ENCODE measurements around the gene GRID1.

Gene GRID1

GRCh38 chr10:85961479-85962067, 405.0 kb downstream of the GRID1 start:
- H2AFZ ChIP-seq (ENCODE audit: low read length), result no peak overlapping the region
- no peaks in the 10 kb centered on the region for H3K4me1 ChIP-seq (ENCODE audit: insufficient read depth, low read length, severe bottlenecking)
- no peaks in the 10 kb centered on the region for H4K20me1 ChIP-seq (ENCODE audit: insufficient read depth, low read length)
- TF ChIP-seq EZH2 (IDR thresholded peaks at IDR 0.05; ENCODE audit: borderline replicate concordance, low read length) (no peak), CTCF (IDR thresholded peaks at IDR 0.05; ENCODE audit: low read length) (no peak)
- no peaks in the 10 kb centered on the region for H3K9me2 ChIP-seq (ENCODE audit: low read depth, low read length)
- no peak overlapping the region for H3K27ac ChIP-seq (ENCODE audit: low read depth, low read length, poor library complexity, severe bottlenecking)
- no peaks in the 10 kb centered on the region for H3F3A ChIP-seq (ENCODE audit: insufficient read depth, low read length)
- no peak overlapping the region for H3K4me2 ChIP-seq (ENCODE audit: low read length)
- no peaks in the 10 kb centered on the region for H3K79me2 ChIP-seq (ENCODE audit: insufficient read depth, low read length)
- H3K36me3 ChIP-seq (ENCODE audit: insufficient read depth, low read length), result no peaks in the 10 kb centered on the region
- H3K9ac ChIP-seq (ENCODE audit: low read length), result no peak overlapping the region
- H3K27me3 ChIP-seq (ENCODE audit: insufficient read depth, low read length), result peaks cover 4% of the 10 kb centered on the region; the same call in 1 of the 2 replicates
- no peaks in the 10 kb centered on the region for H3K9me3 ChIP-seq (ENCODE audit: low read length)
- H3K4me3 ChIP-seq (ENCODE audit: low read depth, low read length, poor library complexity, severe bottlenecking), result no peak overlapping the region

- H4K20me1 ChIP-seq (ENCODE audit: insufficient read depth, low read length), result no peaks in the 10 kb centered on the region
- H3K27ac ChIP-seq (ENCODE audit: low read depth, low read length, poor library complexity, severe bottlenecking), result no peak overlapping the region
- no peaks in the 10 kb centered on the region for H3K79me2 ChIP-seq (ENCODE audit: insufficient read depth, low read length)
- no peaks in the 10 kb centered on the region for H3K4me1 ChIP-seq (ENCODE audit: insufficient read depth, low read length, severe bottlenecking)
- H3K4me2 ChIP-seq (ENCODE audit: low read length), result no peak overlapping the region
- no peaks in the 10 kb centered on the region for H3F3A ChIP-seq (ENCODE audit: insufficient read depth, low read length)
- TF ChIP-seq EZH2 (IDR thresholded peaks at IDR 0.05; ENCODE audit: borderline replicate concordance, low read length), result no peak
- no peak for TF ChIP-seq CTCF (IDR thresholded peaks at IDR 0.05; ENCODE audit: low read length)
- H3K9me3 ChIP-seq (ENCODE audit: low read length), result no peaks in the 10 kb centered on the region
- H3K9ac ChIP-seq (ENCODE audit: low read length), result no peak overlapping the region
- no peak overlapping the region for H3K4me3 ChIP-seq (ENCODE audit: low read depth, low read length, poor library complexity, severe bottlenecking)
- peaks cover 4% of the 10 kb centered on the region; the same call in 1 of the 2 replicates for H3K27me3 ChIP-seq (ENCODE audit: insufficient read depth, low read length)
- no peak overlapping the region for H2AFZ ChIP-seq (ENCODE audit: low read length)
- no peaks in the 10 kb centered on the region for H3K36me3 ChIP-seq (ENCODE audit: insufficient read depth, low read length)
- H3K9me2 ChIP-seq (ENCODE audit: low read depth, low read length), result no peaks in the 10 kb centered on the region
Measured at GRCh38 chr10:85961073-85961472, 405.5 kb downstream of the GRID1 start.

GRCh38 chr10:85959239-85959638, 407.4 kb downstream of the GRID1 start:
- no peaks in the 10 kb centered on the region for H3K9me2 ChIP-seq (ENCODE audit: low read depth, low read length)
- no peak overlapping the region for H3K9ac ChIP-seq (ENCODE audit: low read length)
- H3K36me3 ChIP-seq (ENCODE audit: insufficient read depth, low read length), result no peaks in the 10 kb centered on the region
- H3F3A ChIP-seq (ENCODE audit: insufficient read depth, low read length), result no peaks in the 10 kb centered on the region
- no peaks in the 10 kb centered on the region for H4K20me1 ChIP-seq (ENCODE audit: insufficient read depth, low read length)
- no peak overlapping the region for H3K4me2 ChIP-seq (ENCODE audit: low read length)
- peaks cover 4% of the 10 kb centered on the region; the same call in 1 of the 2 replicates for H3K27me3 ChIP-seq (ENCODE audit: insufficient read depth, low read length)
- H3K79me2 ChIP-seq (ENCODE audit: insufficient read depth, low read length), result no peaks in the 10 kb centered on the region
- H3K27ac ChIP-seq (ENCODE audit: low read depth, low read length, poor library complexity, severe bottlenecking), result no peak overlapping the region
- no peaks in the 10 kb centered on the region for H3K9me3 ChIP-seq (ENCODE audit: low read length)
- TF ChIP-seq CTCF (IDR thresholded peaks at IDR 0.05; ENCODE audit: low read length) (no peak), EZH2 (IDR thresholded peaks at IDR 0.05; ENCODE audit: borderline replicate concordance, low read length) (no peak)
- H3K4me3 ChIP-seq (ENCODE audit: low read depth, low read length, poor library complexity, severe bottlenecking), result no peak overlapping the region
- no peaks in the 10 kb centered on the region for H3K4me1 ChIP-seq (ENCODE audit: insufficient read depth, low read length, severe bottlenecking)
- H2AFZ ChIP-seq (ENCODE audit: low read length), result no peak overlapping the region
